Stimulated activated naive B cell treated with anti-CD40 and anti-IgM and Interleukin-4, amounts not matched to agents 10 μg/mL and 1 μg/mL and 100 μg/mL, for 72 hours (primary cell): ENCODE data around the gene ETV6.

ENCODE experiments used
- ATAC-seq, 2 donors: fragments of 150-1000 bp; cut with Tn5 transposase; replicated peaks; 2 replicates each; pipeline ENCODE4 v1.10.0; 2021; ENCODE audit warnings: moderate library complexity in 1 of 2
- DNase-seq: peaks from one replicate; pipeline ENCODE4 v3.0.0; 2021
- H3K27ac Mint-ChIP-seq: one replicate; pipeline ENCODE4 v1.8.0; 2022; ENCODE audit warnings: mild to moderate bottlenecking, mixed read lengths
- H3K27me3 Mint-ChIP-seq, 2 donors: one replicate each; pipeline ENCODE4 v1.8.0; 2022; ENCODE audit warnings: mixed read lengths in 2 of 2
- H3K36me3 Mint-ChIP-seq, 2 donors: one replicate each; pipeline ENCODE4 v1.8.0; 2022; ENCODE audit warnings: mixed read lengths in 2 of 2, mild to moderate bottlenecking in 1 of 2
- H3K4me1 Mint-ChIP-seq, 2 donors: one replicate each; pipeline ENCODE4 v1.8.0; 2022; ENCODE audit warnings: mixed read lengths in 2 of 2, mild to moderate bottlenecking in 1 of 2
- H3K4me3 Mint-ChIP-seq, 2 donors: one replicate each; pipeline ENCODE4 v1.8.0; 2022; ENCODE audit warnings: mild to moderate bottlenecking in 2 of 2, mixed read lengths in 2 of 2, moderate library complexity in 1 of 2
- H3K9me3 Mint-ChIP-seq, 2 donors: one replicate each; pipeline ENCODE4 v1.8.0; 2022; ENCODE audit warnings: mixed read lengths in 2 of 2, mild to moderate bottlenecking in 1 of 2

Gene ETV6

DNA sequence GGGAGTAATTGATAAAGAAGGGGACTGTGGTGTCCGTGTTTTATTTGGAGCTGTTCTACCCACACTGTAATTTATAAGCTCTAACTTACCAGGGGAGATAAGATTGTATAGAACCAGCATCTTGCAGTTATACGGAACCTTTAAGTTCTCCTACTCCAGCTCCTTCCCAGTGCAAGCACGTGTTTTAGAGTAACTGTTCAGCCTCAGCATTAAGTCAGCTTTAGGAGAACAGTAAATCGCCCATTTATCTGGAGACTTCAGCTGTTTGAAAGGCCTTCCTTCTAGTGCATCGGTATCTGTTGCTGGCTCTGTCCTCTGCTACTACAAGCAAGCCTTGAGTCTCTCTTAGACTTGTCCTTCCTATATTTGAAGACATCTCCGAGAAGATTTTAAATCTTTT lies 95.6 kb downstream of the ETV6 start:
- peaks cover 62 to 91% of the 10 kb centered on the region in 2 donors for H3K4me1 Mint-ChIP-seq
- no peaks in the 10 kb centered on the region for H3K27me3 Mint-ChIP-seq
- DNase-seq (no peak), ATAC-seq (no peak)
- peak overlapping the region; percentile 8 to 44 for H3K4me3 Mint-ChIP-seq
- peaks cover 10 to 17% of the 10 kb centered on the region in 2 donors for H3K36me3 Mint-ChIP-seq
- no peaks in the 10 kb centered on the region for H3K9me3 Mint-ChIP-seq
- peak overlapping the region; percentile 97 for H3K27ac Mint-ChIP-seq

DNA sequence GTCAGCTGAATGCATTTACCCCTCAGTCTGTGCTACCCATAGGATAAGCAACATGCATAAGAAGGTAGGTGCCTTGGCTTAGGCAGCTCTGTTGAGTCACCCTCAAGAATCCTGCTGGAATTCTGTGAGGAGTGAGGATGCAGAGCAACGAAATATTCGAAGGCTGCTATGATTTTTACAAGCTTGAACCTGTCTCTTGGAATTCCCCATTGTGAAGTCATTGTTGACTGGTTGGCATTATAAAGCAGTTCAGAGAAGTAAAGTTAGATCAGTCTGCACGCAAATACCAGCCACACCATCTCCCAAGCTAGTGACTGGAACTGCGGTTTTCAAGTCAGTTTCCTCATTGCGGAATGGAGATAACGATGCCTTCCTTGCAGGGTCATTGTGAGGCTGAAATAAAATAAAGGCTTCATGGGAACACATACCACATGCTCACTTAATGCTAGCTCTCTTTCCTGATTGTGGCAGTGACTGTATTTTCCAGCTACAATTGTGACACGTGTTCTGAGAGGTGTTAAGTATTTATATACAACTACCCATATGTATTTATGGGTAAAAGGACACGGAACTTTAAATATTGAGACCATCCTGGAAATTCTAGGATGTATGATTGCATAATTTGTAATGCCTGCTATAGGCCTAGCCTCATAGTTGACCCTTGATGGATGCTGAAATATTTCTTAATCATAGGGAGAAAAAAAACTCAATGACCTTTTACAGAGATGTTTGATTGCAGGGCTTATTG lies 96.7 kb downstream of the ETV6 start:
- peaks cover 0 to under 1% of the 10 kb centered on the region in 2 donors for H3K9me3 Mint-ChIP-seq
- H3K4me3 Mint-ChIP-seq = peak overlapping the region; percentile 30 to 44
- peak; percentile 80 for DNase-seq
- peaks cover 10 to 19% of the 10 kb centered on the region in 2 donors for H3K36me3 Mint-ChIP-seq
- ATAC-seq = peak; percentile 78
- peaks cover 63 to 86% of the 10 kb centered on the region in 2 donors for H3K4me1 Mint-ChIP-seq
- no peaks in the 10 kb centered on the region for H3K27me3 Mint-ChIP-seq
- H3K27ac Mint-ChIP-seq = peak overlapping the region; percentile 97

DNA sequence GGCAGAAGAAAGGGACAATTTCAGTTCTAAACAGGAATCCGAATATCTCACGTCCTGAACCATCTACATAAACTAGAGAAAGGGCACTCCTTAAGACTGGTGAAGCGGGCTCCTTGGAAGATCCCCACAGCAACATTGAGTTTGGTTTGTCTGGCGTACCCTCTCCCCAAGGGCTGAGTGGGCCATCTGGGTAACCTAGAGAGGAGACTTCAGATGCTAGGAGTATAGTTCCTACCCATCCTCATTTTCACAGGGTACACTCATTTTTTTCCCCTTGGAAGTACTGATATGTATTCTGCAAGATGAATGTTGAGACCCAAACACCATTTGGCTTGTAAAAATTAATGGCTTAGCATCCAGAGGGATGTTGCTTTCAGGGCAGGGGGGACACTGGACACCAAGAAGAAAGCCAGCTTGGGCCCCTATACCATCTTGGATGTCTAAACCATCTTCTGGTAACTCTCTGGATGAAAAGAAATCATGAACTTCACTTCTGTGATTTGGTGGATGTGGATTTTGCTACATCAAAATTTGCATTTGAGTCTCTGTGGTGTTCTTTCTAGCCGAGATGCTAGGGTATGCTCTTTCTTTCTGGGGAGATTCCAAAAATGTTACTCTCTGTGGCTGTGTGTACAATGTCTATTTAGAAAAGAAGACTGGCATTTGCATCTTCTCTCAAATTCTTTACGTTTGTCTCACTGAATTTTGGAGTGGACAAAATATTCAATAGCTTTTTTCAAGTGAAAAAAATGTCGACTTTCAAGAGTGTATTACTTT lies 97.7 kb downstream of the ETV6 start:
- no peak for ATAC-seq
- H3K27ac Mint-ChIP-seq = peak overlapping the region; percentile 97
- H3K4me1 Mint-ChIP-seq = peaks cover 66 to 88% of the 10 kb centered on the region in 2 donors
- no peaks in the 10 kb centered on the region for H3K27me3 Mint-ChIP-seq
- peak overlapping the region; percentile 26 to 37 for H3K4me3 Mint-ChIP-seq
- no peak for DNase-seq
- H3K9me3 Mint-ChIP-seq = peaks cover 0 to 2% of the 10 kb centered on the region in 2 donors
- peaks cover 7 to 28% of the 10 kb centered on the region in 2 donors for H3K36me3 Mint-ChIP-seq

- peaks cover 0 to 2% of the 10 kb centered on the region in 2 donors for H3K9me3 Mint-ChIP-seq
- no peak for DNase-seq
- H3K4me1 Mint-ChIP-seq = peaks cover 72 to 93% of the 10 kb centered on the region in 2 donors
- H3K27me3 Mint-ChIP-seq = no peaks in the 10 kb centered on the region
- H3K36me3 Mint-ChIP-seq = peaks cover 11 to 37% of the 10 kb centered on the region in 2 donors
- H3K4me3 Mint-ChIP-seq = no peak overlapping the region
- H3K27ac Mint-ChIP-seq = peak overlapping the region; percentile 62
- ATAC-seq = no peak
These were observed 98.5 kb downstream of the ETV6 start for GRCh38 chr12:11747969-11748368.

DNA sequence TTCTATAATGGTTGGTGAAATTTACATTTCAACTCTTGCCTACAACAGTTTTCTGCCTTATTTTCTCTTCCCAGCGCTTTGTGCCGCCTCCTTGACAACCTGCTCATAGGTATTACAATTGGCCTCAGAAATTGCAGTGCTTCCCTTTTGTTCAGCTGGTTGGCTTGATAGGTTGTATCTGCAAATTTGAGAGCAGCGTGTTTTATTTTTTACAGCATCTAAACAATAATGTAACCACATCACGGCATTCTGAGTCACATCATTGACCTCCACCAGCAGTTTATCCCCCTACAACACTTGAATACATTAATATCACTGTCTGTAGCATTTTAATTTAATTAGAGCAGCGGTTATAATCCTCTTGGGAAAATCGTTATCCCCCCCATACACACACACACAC lies 99.4 kb downstream of the ETV6 start:
- no peak for ATAC-seq
- H3K4me3 Mint-ChIP-seq = peak overlapping the region in 1 of 2 donors; percentile 72
- peaks cover 69 to 92% of the 10 kb centered on the region in 2 donors for H3K4me1 Mint-ChIP-seq
- peaks cover 0 to 2% of the 10 kb centered on the region in 2 donors for H3K9me3 Mint-ChIP-seq
- H3K27ac Mint-ChIP-seq = peak overlapping the region; percentile 96
- H3K27me3 Mint-ChIP-seq = no peaks in the 10 kb centered on the region
- DNase-seq = no peak
- H3K36me3 Mint-ChIP-seq = peaks cover 18 to 36% of the 10 kb centered on the region in 2 donors

GRCh38 chr12:11749943-11750690 lies 100.6 kb downstream of the ETV6 start:
- ATAC-seq (peak; percentile 62 to 71), DNase-seq (peak; percentile 60)
- Mint-ChIP-seq H3K4me1 (peaks cover 63 to 80% of the 10 kb centered on the region in 2 donors), H3K27ac (peak overlapping the region; percentile 96), H3K36me3 (peaks cover 28 to 46% of the 10 kb centered on the region in 2 donors), H3K4me3 (peak overlapping the region; percentile 71 to 72), H3K27me3 (no peaks in the 10 kb centered on the region), H3K9me3 (peaks cover 0 to 2% of the 10 kb centered on the region in 2 donors)

GRCh38 chr12:11752403-11753149 lies 103.1 kb downstream of the ETV6 start:
- H3K36me3 Mint-ChIP-seq = peaks cover 30 to 58% of the 10 kb centered on the region in 2 donors
- DNase-seq (no peak), ATAC-seq (peak; percentile 4 to 20)
- peak overlapping the region; percentile 63 for H3K27ac Mint-ChIP-seq
- peaks cover 0 to 2% of the 10 kb centered on the region in 2 donors for H3K9me3 Mint-ChIP-seq
- H3K27me3 Mint-ChIP-seq = no peaks in the 10 kb centered on the region
- H3K4me1 Mint-ChIP-seq = peaks cover 47 to 78% of the 10 kb centered on the region in 2 donors
- peak overlapping the region; percentile 38 to 39 for H3K4me3 Mint-ChIP-seq

GRCh38 chr12:11753150-11753499 lies 103.7 kb downstream of the ETV6 start:
- peak; percentile 31 to 39 for ATAC-seq
- Mint-ChIP-seq H3K9me3 (peaks cover 0 to 2% of the 10 kb centered on the region in 2 donors), H3K27ac (peak overlapping the region; percentile 63), H3K27me3 (no peaks in the 10 kb centered on the region), H3K36me3 (peaks cover 30 to 58% of the 10 kb centered on the region in 2 donors), H3K4me1 (peaks cover 49 to 78% of the 10 kb centered on the region in 2 donors), H3K4me3 (peak overlapping the region; percentile 38 to 39)
- no peak for DNase-seq

DNA sequence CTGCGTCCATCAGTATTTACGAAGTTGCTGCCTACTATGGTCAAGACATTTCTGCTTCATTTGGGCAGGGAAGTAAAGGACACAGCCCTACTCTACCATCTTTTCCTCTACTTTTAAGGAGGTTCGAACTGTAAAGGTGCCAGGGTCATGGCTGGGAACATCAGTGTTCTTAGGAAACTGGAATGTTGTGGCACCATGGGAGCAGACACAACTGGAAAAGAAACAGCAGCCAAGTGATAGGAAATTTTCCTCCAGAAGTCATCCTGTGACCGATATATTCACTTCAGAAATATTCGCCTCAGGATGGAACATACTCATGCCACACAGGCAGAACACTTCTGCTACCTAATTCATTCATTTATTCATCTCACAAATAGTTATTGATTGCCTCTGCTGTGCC lies 104.4 kb downstream of the ETV6 start:
- no peak for ATAC-seq
- Mint-ChIP-seq H3K27ac (peak overlapping the region; percentile 63), H3K4me1 (peaks cover 53 to 81% of the 10 kb centered on the region in 2 donors)

GRCh38 chr12:11754256-11754655 lies 104.8 kb downstream of the ETV6 start:
- H3K36me3 Mint-ChIP-seq = peaks cover 29 to 61% of the 10 kb centered on the region in 2 donors
- H3K4me1 Mint-ChIP-seq = peaks cover 51 to 81% of the 10 kb centered on the region in 2 donors
- H3K27ac Mint-ChIP-seq = peak overlapping the region; percentile 16
- no peak overlapping the region for H3K4me3 Mint-ChIP-seq
- H3K27me3 Mint-ChIP-seq = no peaks in the 10 kb centered on the region
- no peak for ATAC-seq
- peaks cover 0 to 2% of the 10 kb centered on the region in 2 donors for H3K9me3 Mint-ChIP-seq
- no peak for DNase-seq

More for the DNA sequence above, 104.4 kb downstream of the ETV6 start:
- DNase-seq = no peak
- H3K36me3 Mint-ChIP-seq = peaks cover 31 to 62% of the 10 kb centered on the region in 2 donors
- no peak overlapping the region for H3K4me3 Mint-ChIP-seq
- H3K27me3 Mint-ChIP-seq = no peaks in the 10 kb centered on the region
- peaks cover 0 to 2% of the 10 kb centered on the region in 2 donors for H3K9me3 Mint-ChIP-seq

DNA sequence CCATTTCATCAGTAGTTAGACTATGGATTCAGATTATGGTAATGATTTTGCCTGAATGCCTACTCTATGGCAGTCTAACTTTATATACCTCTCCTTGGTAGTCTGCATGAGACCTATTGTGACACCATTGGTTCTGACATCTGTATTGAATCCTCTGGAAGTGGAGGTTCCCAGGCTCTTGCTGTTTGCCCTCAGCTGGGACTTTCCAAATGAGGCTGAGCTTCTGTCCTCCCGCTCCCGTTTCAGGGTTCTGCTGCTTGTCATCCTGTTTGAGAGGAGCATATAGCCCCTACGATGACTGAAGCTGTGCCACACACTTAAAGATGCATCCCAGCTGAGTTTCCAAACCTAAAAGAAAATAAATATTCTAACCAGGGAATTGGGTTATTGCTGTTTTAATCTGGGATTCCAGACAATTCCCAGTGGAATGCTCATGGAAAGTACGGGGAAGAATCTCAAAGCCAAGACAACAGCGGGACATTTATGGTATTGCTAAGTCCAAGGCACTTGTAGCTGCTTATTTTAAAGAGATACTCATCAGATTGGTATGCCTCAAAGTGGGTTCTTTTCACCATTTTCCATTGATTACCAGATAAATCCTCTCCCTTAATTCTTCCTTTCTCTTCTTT lies 105.9 kb downstream of the ETV6 start:
- ATAC-seq = no peak
- Mint-ChIP-seq H3K27me3 (no peaks in the 10 kb centered on the region), H3K4me1 (peaks cover 50 to 81% of the 10 kb centered on the region in 2 donors), H3K9me3 (peaks cover 2 to 5% of the 10 kb centered on the region in 2 donors), H3K4me3 (no peak overlapping the region), H3K27ac (peak overlapping the region; percentile 89), H3K36me3 (peaks cover 35 to 73% of the 10 kb centered on the region in 2 donors)
- no peak for DNase-seq

DNA sequence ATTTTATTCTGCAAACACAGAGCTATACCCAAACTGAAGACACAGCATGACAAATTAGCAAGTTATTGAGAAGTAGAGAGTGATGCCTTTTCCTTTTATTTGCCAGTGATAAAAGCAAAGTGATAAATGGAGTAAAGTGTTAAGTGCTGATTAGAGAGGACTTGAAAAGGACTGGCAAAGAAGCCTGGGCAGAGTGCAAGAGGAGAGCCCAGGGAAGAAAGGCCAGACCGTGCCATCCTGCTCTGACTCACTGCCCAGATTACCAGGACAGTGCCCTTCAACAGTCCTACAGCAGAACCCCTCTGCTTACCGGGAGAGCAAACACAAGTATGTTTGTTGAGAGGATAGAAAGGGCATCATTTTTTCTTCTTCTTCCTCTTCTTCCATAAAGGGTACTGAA lies 106.5 kb downstream of the ETV6 start:
- peak overlapping the region; percentile 89 for H3K27ac Mint-ChIP-seq
- H3K36me3 Mint-ChIP-seq = peaks cover 35 to 74% of the 10 kb centered on the region in 2 donors
- DNase-seq (no peak), ATAC-seq (no peak)
- H3K4me1 Mint-ChIP-seq = peaks cover 52 to 84% of the 10 kb centered on the region in 2 donors
- peaks cover 2 to 5% of the 10 kb centered on the region in 2 donors for H3K9me3 Mint-ChIP-seq
- peak overlapping the region in 1 of 2 donors; percentile 29 for H3K4me3 Mint-ChIP-seq
- H3K27me3 Mint-ChIP-seq = no peaks in the 10 kb centered on the region

DNA sequence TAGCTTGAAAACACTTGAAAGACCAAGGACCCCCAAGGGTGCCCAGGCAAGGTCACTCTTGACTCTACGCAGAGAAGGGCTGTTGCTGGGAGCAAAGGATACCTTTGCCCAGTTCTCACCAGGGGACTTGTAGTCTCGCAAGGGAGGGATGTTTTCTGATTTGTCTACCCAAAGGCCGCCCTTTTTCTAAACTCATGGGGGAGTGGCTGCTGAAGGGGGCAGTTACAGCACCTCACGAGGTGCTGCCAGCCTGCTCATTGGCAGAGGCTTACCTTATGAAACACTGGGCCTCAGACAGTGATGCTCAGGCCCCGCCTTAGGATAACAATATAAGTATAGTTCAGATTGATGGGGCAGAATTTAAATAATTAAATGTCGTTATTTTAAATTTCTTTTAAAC lies 107.0 kb downstream of the ETV6 start:
- Mint-ChIP-seq H3K9me3 (peaks cover 0 to 5% of the 10 kb centered on the region in 2 donors), H3K4me1 (peaks cover 47 to 84% of the 10 kb centered on the region in 2 donors), H3K27me3 (no peaks in the 10 kb centered on the region), H3K4me3 (no peak overlapping the region), H3K36me3 (peaks cover 35 to 69% of the 10 kb centered on the region in 2 donors), H3K27ac (peak overlapping the region; percentile 89)
- DNase-seq (no peak), ATAC-seq (no peak)
